Endothelial cell (in vitro differentiated cells): Measurements from ENCODE around the gene SGSM1. TPM values are rescaled to one million over a fixed set of nuclear protein-coding genes. Genes with fewer than 3 reads are reported as not detected.

Experiments
- DNase-seq: peaks from one replicate; pipeline ENCODE4 v3.0.0; 2021; ENCODE audit warnings: low spot score
- H3K27ac Mint-ChIP-seq: one replicate; pipeline ENCODE4 v1.8.0; 2021; ENCODE audit warnings: mixed read lengths, inconsistent platforms; ENCODE audit not compliant: unreplicated experiment
- H3K27me3 Mint-ChIP-seq: one replicate; pipeline ENCODE4 v1.8.0; 2021; ENCODE audit warnings: mild to moderate bottlenecking, moderate library complexity, mixed read lengths, inconsistent platforms; ENCODE audit not compliant: unreplicated experiment
- H3K36me3 Mint-ChIP-seq: one replicate; pipeline ENCODE4 v1.8.0; 2021; ENCODE audit warnings: mild to moderate bottlenecking, low read depth, mixed read lengths, inconsistent platforms; ENCODE audit not compliant: unreplicated experiment
- H3K4me1 Mint-ChIP-seq: one replicate; pipeline ENCODE4 v1.8.0; 2021; ENCODE audit warnings: mild to moderate bottlenecking, mixed read lengths, inconsistent platforms; ENCODE audit not compliant: unreplicated experiment
- H3K4me3 Mint-ChIP-seq: one replicate; pipeline ENCODE4 v1.8.0; 2021; ENCODE audit warnings: mild to moderate bottlenecking, mixed read lengths, inconsistent platforms; ENCODE audit not compliant: unreplicated experiment
- H3K9me3 Mint-ChIP-seq: one replicate; pipeline ENCODE4 v1.8.0; 2021; ENCODE audit warnings: mixed read lengths, inconsistent platforms; ENCODE audit not compliant: unreplicated experiment
- CTCF ChIP-seq: fragments of 200-600 bp; sonication (generic); IDR thresholded peaks from one replicate; pipeline ENCODE4 v1.5.0; 2021; ENCODE audit warnings: antibody characterized with exemption; ENCODE audit not compliant: unreplicated experiment
- total RNA-seq: library from RNA; stranded (reverse); fragmentation: NEBNext Ultra II Directional; extraction: Animal tissue kit (Norgen Biotek cat#: 25700); gene quantifications from one replicate; pipeline ENCODE4 v1.2.1, GENCODE V29; 2021; ENCODE audit not compliant: unreplicated experiment

SGSM1 gene
- total RNA-seq, 1 donor from 2014 or later, result 2.4 TPM

GRCh38 chr22:24841261-24841660 lies 35.2 kb downstream of the SGSM1 start:
- H3K27me3 Mint-ChIP-seq, result no peaks in the 10 kb centered on the region
- H3K27ac Mint-ChIP-seq, result no peak overlapping the region
- H3K4me1 Mint-ChIP-seq, result no peaks in the 10 kb centered on the region
- H3K36me3 Mint-ChIP-seq, result no peaks in the 10 kb centered on the region
- no peak overlapping the region for H3K4me3 Mint-ChIP-seq
- DNase-seq, result no peak
- no peaks in the 10 kb centered on the region for H3K9me3 Mint-ChIP-seq
- TF ChIP-seq CTCF, result no peak

- Mint-ChIP-seq H3K36me3 (no peaks in the 10 kb centered on the region), H3K27me3 (peaks cover 1% of the 10 kb centered on the region)
These were observed 37.0 kb downstream of the SGSM1 start for GRCh38 chr22:24843048-24843447.

GRCh38 chr22:24845041-24845898 lies 39.3 kb downstream of the SGSM1 start:
- Mint-ChIP-seq H3K27ac (no peak overlapping the region), H3K36me3 (no peaks in the 10 kb centered on the region), H3K27me3 (peaks cover 1% of the 10 kb centered on the region), H3K4me1 (no peaks in the 10 kb centered on the region), H3K9me3 (no peaks in the 10 kb centered on the region), H3K4me3 (no peak overlapping the region)
- TF ChIP-seq CTCF, result no peak
- no peak for DNase-seq

More at GRCh38 chr22:24843048-24843447, 37.0 kb downstream of the SGSM1 start:
- no peaks in the 10 kb centered on the region for H3K4me1 Mint-ChIP-seq
- H3K9me3 Mint-ChIP-seq, result no peaks in the 10 kb centered on the region
- no peak overlapping the region for H3K27ac Mint-ChIP-seq
- H3K4me3 Mint-ChIP-seq, result no peak overlapping the region
- DNase-seq, result no peak
- TF ChIP-seq CTCF, result no peak

- no peaks in the 10 kb centered on the region for H3K36me3 Mint-ChIP-seq
- no peaks in the 10 kb centered on the region for H3K4me1 Mint-ChIP-seq
- no peak for DNase-seq
- no peaks in the 10 kb centered on the region for H3K9me3 Mint-ChIP-seq
- no peak overlapping the region for H3K27ac Mint-ChIP-seq
- H3K27me3 Mint-ChIP-seq, result peaks cover 1% of the 10 kb centered on the region
- TF ChIP-seq CTCF, result no peak
- no peak overlapping the region for H3K4me3 Mint-ChIP-seq
These were observed 41.5 kb downstream of the SGSM1 start for GRCh38 chr22:24847490-24847889.

- Mint-ChIP-seq H3K4me3 (no peak overlapping the region), H3K9me3 (no peaks in the 10 kb centered on the region)
These were observed 42.7 kb downstream of the SGSM1 start for GRCh38 chr22:24848559-24849168.

More at GRCh38 chr22:24848559-24849168, 42.7 kb downstream of the SGSM1 start:
- DNase-seq, result no peak
- TF ChIP-seq CTCF, result no peak
- H3K27me3 Mint-ChIP-seq, result peaks cover 1% of the 10 kb centered on the region
- no peak overlapping the region for H3K27ac Mint-ChIP-seq
- H3K36me3 Mint-ChIP-seq, result no peaks in the 10 kb centered on the region
- no peaks in the 10 kb centered on the region for H3K4me1 Mint-ChIP-seq
